ENCODE measurements around the gene AGRN. TPM values are rescaled to one million over a fixed set of nuclear protein-coding genes. Genes with fewer than 3 reads are reported as not detected.

The AGRN gene
- total RNA-seq, 3 donors from 2014 or later (not counting 1 experiment from before 2014, with no cell fraction given): 4.1 to 5.0 (median 4.6) TPM

DNA sequence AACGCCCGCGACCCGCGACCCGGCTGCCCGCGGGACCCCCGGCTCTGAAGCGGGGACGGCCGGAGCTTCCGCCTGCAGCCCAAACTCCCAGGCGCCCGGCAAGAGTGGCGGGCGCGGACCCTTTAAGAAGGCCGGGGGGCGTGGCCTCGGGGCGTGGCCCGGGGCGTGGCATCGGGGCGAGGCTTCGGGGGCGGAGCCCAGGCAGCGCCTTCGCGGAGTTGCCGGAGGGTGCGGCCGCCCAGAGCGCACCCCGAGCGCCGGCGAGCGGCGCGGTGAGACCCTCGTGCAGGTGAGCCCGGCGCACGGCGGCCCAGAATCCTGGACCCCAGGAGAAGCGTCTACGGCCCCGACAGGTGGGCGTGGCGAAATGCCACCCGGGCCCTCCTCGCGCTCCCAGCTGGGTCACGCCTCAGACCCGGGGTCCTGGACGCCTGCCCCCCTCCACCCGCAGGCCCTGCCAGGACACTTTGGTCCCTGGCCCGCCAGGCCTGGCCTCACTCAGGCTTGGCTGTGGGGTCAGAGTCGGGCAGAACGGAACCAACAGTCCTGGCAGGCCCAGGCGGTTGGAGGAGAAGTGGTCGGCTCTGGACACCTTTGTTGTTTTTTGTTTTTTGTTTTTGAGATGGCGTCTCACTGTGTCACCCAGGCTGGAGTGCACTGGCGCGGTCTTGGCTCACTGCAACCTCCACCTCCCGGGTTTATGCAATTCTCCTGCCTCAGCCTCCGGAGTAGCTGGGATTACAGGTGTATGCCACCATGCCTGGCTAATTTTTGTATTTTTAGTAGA lies 39.8 kb downstream of the AGRN start:
- peaks cover 47% of the 10 kb centered on the region for H3K27me3 ChIP-seq (ENCODE audit: control insufficient read depth, insufficient read depth, low read length)
- no peaks in the 10 kb centered on the region for H3K36me3 ChIP-seq (ENCODE audit: control insufficient read depth, insufficient read depth, low read length)
- no peaks in the 10 kb centered on the region for H3K9me3 ChIP-seq (ENCODE audit: control insufficient read depth, insufficient read depth, low read length)
- 3% methylated on average over 69 of the region's 69 CpGs for WGBS (ENCODE audit: insufficient coverage)
- Mint-ChIP-seq H3K36me3 (no peaks in the 10 kb centered on the region), H3K27me3 (ENCODE audit: low read depth in 2 of 2) (peaks cover 7 to 33% of the 10 kb centered on the region in 2 donors), H3K4me1 (peaks cover 0 to 18% of the 10 kb centered on the region in 2 donors), H3K4me3 (peak overlapping the region; percentile 25), H3K27ac (no peak overlapping the region), H3K9me3 (no peaks in the 10 kb centered on the region)
- H3K4me3 ChIP-seq (ENCODE audit: low read length): peak overlapping the region; percentile 7
- peaks cover 31% of the 10 kb centered on the region for H3K4me1 ChIP-seq (ENCODE audit: control insufficient read depth, insufficient read depth, low read length)
- intact Hi-C loops (cut with micrococcal nuclease): no loop called here
- DNase-seq: peak; percentile 79 to 90
- ATAC-seq: peak; percentile 60 to 82 (median 70)
- H3K27ac ChIP-seq (ENCODE audit: low read length): no peak overlapping the region
- TF ChIP-seq, protein P1, sequence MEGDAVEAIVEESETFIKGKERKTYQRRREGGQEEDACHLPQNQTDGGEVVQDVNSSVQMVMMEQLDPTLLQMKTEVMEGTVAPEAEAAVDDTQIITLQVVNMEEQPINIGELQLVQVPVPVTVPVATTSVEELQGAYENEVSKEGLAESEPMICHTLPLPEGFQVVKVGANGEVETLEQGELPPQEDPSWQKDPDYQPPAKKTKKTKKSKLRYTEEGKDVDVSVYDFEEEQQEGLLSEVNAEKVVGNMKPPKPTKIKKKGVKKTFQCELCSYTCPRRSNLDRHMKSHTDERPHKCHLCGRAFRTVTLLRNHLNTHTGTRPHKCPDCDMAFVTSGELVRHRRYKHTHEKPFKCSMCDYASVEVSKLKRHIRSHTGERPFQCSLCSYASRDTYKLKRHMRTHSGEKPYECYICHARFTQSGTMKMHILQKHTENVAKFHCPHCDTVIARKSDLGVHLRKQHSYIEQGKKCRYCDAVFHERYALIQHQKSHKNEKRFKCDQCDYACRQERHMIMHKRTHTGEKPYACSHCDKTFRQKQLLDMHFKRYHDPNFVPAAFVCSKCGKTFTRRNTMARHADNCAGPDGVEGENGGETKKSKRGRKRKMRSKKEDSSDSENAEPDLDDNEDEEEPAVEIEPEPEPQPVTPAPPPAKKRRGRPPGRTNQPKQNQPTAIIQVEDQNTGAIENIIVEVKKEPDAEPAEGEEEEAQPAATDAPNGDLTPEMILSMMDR (IDR thresholded peaks at IDR 0.05): peak; percentile 2

DNA sequence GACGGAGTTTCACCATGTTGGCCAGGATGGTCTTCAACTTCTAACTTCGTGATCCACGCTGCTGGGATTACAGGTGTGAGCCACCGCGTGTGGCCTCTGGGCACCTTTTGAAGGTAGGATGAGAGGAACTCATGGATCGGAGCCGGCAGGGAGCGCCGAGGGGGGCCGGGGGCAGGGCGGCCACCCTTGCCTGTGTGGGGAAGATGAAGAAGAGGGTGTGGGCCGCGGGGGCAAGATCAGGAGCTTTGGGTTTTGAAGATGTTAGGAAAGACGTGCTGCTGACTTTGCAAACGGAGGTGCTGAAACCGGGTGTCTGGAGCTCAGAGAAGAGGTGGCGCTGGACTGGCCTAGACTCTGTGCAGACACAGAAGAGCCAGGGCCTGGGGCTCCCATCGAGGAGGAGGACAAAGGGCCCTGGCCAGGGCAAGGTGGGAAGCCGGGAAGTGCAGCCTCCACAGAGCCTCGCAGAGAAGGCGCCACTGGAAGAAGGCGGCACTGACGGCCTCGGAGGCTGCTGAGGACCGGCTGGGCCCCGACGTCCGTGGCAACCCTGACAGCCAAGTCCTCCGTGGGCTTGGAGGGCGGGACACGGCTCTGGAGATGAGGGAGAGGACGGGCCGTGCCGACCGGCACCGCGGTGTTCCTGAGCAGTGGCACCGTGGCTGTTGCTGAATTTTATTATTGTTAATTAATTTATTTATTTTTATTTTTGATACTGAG lies 40.5 kb downstream of the AGRN start:
- Mint-ChIP-seq H3K4me3 (peak overlapping the region; percentile 25), H3K27me3 (ENCODE audit: low read depth in 2 of 2) (peaks cover 7 to 33% of the 10 kb centered on the region in 2 donors), H3K4me1 (peaks cover 0 to 18% of the 10 kb centered on the region in 2 donors), H3K36me3 (no peaks in the 10 kb centered on the region), H3K27ac (no peak overlapping the region), H3K9me3 (no peaks in the 10 kb centered on the region)
- 56% methylated on average over 37 of the region's 38 CpGs for WGBS (ENCODE audit: insufficient coverage)
- Histone ChIP-seq H3K36me3 (ENCODE audit: control insufficient read depth, insufficient read depth, low read length) (no peaks in the 10 kb centered on the region), H3K27ac (ENCODE audit: low read length) (no peak overlapping the region), H3K4me3 (ENCODE audit: low read length) (no peak overlapping the region), H3K27me3 (ENCODE audit: control insufficient read depth, insufficient read depth, low read length) (peaks cover 47% of the 10 kb centered on the region), H3K4me1 (ENCODE audit: control insufficient read depth, insufficient read depth, low read length) (peaks cover 31% of the 10 kb centered on the region), H3K9me3 (ENCODE audit: control insufficient read depth, insufficient read depth, low read length) (no peaks in the 10 kb centered on the region)
- no peak for ATAC-seq
- intact Hi-C loops (cut with micrococcal nuclease): no loop called here
- TF ChIP-seq, protein P1 (IDR thresholded peaks at IDR 0.05): no peak
- no peak for DNase-seq

DNA sequence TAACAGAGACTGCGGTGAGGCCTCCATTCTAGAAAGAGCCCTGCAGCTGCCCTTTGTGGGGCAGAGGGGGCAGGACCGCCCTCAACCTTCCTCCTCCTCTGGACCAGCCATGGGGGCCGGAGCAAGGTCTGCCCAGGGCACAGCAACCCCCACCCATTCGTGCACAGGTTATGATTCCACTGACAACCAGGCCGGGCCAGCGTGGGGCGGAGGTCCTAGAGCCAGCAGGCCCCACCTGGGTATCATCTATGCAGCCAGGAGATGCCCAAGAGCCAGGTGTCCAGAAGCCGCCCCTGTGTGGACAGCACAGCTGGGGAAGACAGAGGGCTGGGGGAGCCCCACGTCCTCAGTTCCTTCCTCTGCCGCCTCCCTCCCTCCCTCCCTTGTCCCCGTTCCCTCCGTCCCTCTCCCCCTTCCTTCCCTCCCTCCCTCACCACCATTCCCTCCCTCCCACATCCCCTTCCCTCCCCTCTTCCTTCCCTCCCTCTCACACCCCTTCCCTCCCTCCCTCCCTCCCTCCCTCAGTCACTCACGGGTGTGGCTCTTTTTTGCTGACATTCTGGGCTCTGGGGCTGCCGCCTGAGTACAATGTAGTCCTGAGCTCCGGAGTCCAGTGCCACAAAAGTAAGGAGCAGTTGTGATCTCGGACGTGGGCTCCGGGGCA lies 41.9 kb downstream of the AGRN start:
- ATAC-seq: no peak
- no peak overlapping the region for H3K4me3 ChIP-seq (ENCODE audit: low read length)
- peaks cover 47% of the 10 kb centered on the region for H3K27me3 ChIP-seq (ENCODE audit: control insufficient read depth, insufficient read depth, low read length)
- intact Hi-C loops (cut with micrococcal nuclease): no loop called here
- H3K9me3 Mint-ChIP-seq: no peaks in the 10 kb centered on the region
- no peak for DNase-seq
- no peaks in the 10 kb centered on the region for H3K9me3 ChIP-seq (ENCODE audit: control insufficient read depth, insufficient read depth, low read length)
- TF ChIP-seq, protein P1 (IDR thresholded peaks at IDR 0.05): no peak
- H3K36me3 Mint-ChIP-seq: no peaks in the 10 kb centered on the region
- 52% methylated on average over 16 of the region's 18 CpGs for WGBS (ENCODE audit: insufficient coverage)
- H3K27me3 Mint-ChIP-seq (ENCODE audit: low read depth in 2 of 2): peaks cover 7 to 33% of the 10 kb centered on the region in 2 donors
- peaks cover 0 to 18% of the 10 kb centered on the region in 2 donors for H3K4me1 Mint-ChIP-seq
- H3K27ac Mint-ChIP-seq: no peak overlapping the region
- no peak overlapping the region for H3K4me3 Mint-ChIP-seq
- H3K27ac ChIP-seq (ENCODE audit: low read length): no peak overlapping the region
- H3K4me1 ChIP-seq (ENCODE audit: control insufficient read depth, insufficient read depth, low read length): peaks cover 31% of the 10 kb centered on the region
- H3K36me3 ChIP-seq (ENCODE audit: control insufficient read depth, insufficient read depth, low read length): no peaks in the 10 kb centered on the region
